ENCODE data around the gene MOB1A. TPM values are rescaled to one million over a fixed set of nuclear protein-coding genes. Genes with fewer than 3 reads are reported as not detected.

The MOB1A gene
- total and polyA plus RNA-seq, 10 of the 15 experiments (the other 5 are each of a cell fraction or from before 2014, with no cell fraction given), result 41.2 to 232 (median 172) TPM

- peak overlapping the region; percentile 45 for H2AFZ ChIP-seq (ENCODE audit: control insufficient read depth, low read depth, low read length)
- ChIA-PET SMC1A (ENCODE audit: uncharacterized antibody, unreplicated experiment) (interaction anchor here (0.5 to 2.1 kb wide), 6 partner anchors 13 to 270 kb away, joined by 3 to 9 read pairs (median 3); partner anchors contain the start of gene MTHFD2), POLR2A (interaction anchor here (0.6 to 8.2 kb wide), 7 partner anchors 13 to 387 kb away, joined by 3 to 83 read pairs (median 5); partner anchors contain the start of gene MTHFD2), CTCF (interaction anchor here (1.1 kb wide), 1 partner anchor 359 kb away, joined by 3 read pairs; no protein-coding TSS in a partner anchor), RAD21 (ENCODE audit: unreplicated experiment) (interaction anchor here (1.1 to 1.8 kb wide), 3 partner anchors 10 to 14 kb away, joined by 4 to 6 read pairs (median 4); no protein-coding TSS in a partner anchor)
- H3K4me2 ChIP-seq (ENCODE audit: control insufficient read depth, insufficient read depth), result peak overlapping the region; percentile 52
- ATAC-seq (peak; percentile 87), FAIRE-seq (peak; percentile 75), DNase-seq (ENCODE audit: low read depth, low spot score) (peak; percentile 98)
- no peaks in the 10 kb centered on the region for H3K36me3 ChIP-seq (ENCODE audit: control insufficient read depth in 2 of 2, insufficient read depth in 2 of 2, low read length in 1 of 2)
- BruUV-seq (replicated peaks), result no TSS peak
- no peaks in the 10 kb centered on the region for H3K79me2 ChIP-seq (ENCODE audit: control insufficient read depth, insufficient read depth, low read length)
- no peaks in the 10 kb centered on the region for H4K20me1 ChIP-seq (ENCODE audit: control insufficient read depth, insufficient read depth)
- peak overlapping the region; percentile 97 for H3K27ac ChIP-seq (ENCODE audit: control insufficient read depth, insufficient read depth)
- H3K4me1 ChIP-seq (ENCODE audit: control insufficient read depth, insufficient read depth, low read length), result peaks cover 45% of the 10 kb centered on the region
- no peaks in the 10 kb centered on the region for H3K9me3 ChIP-seq (replicated peaks; ENCODE audit: control insufficient read depth, insufficient read depth, low read length)
- intact Hi-C loops (cut with micrococcal nuclease; ENCODE audit: unreplicated experiment), result no loop called here
- no peak overlapping the region for H3K4me3 ChIP-seq
- 3% methylated on average over 9 of the region's 9 CpGs for WGBS (ENCODE audit: insufficient coverage, insufficient replicate concordance, low lambda C conversion rate, missing lambda C conversion rate)
- peak overlapping the region; percentile 79 for H3K9ac ChIP-seq (ENCODE audit: control insufficient read depth, insufficient read depth, low read length)
- H3K27me3 ChIP-seq (replicated peaks in 1 of 2; ENCODE audit: control insufficient read depth in 2 of 2, insufficient read depth in 2 of 2, low read length in 1 of 2), result no peaks in the 10 kb centered on the region
- in situ Hi-C loops (cut with MboI), result no loop called here
- peak; percentile 49; the same call in 1 of the 3 replicates for TF ChIP-seq POU2F2 (IDR thresholded peaks at IDR 0.05; ENCODE audit: borderline replicate concordance, low read depth, low read length)
- TF ChIP-seq, protein P1, sequence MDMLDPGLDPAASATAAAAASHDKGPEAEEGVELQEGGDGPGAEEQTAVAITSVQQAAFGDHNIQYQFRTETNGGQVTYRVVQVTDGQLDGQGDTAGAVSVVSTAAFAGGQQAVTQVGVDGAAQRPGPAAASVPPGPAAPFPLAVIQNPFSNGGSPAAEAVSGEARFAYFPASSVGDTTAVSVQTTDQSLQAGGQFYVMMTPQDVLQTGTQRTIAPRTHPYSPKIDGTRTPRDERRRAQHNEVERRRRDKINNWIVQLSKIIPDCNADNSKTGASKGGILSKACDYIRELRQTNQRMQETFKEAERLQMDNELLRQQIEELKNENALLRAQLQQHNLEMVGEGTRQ (IDR thresholded peaks at IDR 0.05; ENCODE audit: borderline replicate concordance, low read depth, low read length), result no peak
- peak; percentile 58; the same call in 1 of the 2 replicates for TF ChIP-seq CHD2 (IDR thresholded peaks at IDR 0.05; ENCODE audit: borderline replicate concordance, low read depth, low read length)
- TF ChIP-seq ATF3 (IDR thresholded peaks at IDR 0.05; ENCODE audit: borderline replicate concordance, extremely low read depth, low read depth, low read length), result no peak
- TF ChIP-seq SKIL (IDR thresholded peaks at IDR 0.05; ENCODE audit: low read depth, poor library complexity, severe bottlenecking), result peak; percentile 25
- TF ChIP-seq KDM1A (IDR thresholded peaks at IDR 0.05; ENCODE audit: borderline replicate concordance), result no peak
- TF ChIP-seq ZZZ3 (IDR thresholded peaks at IDR 0.05; ENCODE audit: control insufficient read depth, insufficient read length, low read depth), result no peak
- TF ChIP-seq, protein P2, sequence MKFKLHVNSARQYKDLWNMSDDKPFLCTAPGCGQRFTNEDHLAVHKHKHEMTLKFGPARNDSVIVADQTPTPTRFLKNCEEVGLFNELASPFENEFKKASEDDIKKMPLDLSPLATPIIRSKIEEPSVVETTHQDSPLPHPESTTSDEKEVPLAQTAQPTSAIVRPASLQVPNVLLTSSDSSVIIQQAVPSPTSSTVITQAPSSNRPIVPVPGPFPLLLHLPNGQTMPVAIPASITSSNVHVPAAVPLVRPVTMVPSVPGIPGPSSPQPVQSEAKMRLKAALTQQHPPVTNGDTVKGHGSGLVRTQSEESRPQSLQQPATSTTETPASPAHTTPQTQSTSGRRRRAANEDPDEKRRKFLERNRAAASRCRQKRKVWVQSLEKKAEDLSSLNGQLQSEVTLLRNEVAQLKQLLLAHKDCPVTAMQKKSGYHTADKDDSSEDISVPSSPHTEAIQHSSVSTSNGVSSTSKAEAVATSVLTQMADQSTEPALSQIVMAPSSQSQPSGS (IDR thresholded peaks at IDR 0.05; ENCODE audit: low read length), result peak; percentile 85
- no peak for TF ChIP-seq TCF12 (IDR thresholded peaks at IDR 0.05; ENCODE audit: low read depth, low read length)
- TF ChIP-seq, protein P3, sequence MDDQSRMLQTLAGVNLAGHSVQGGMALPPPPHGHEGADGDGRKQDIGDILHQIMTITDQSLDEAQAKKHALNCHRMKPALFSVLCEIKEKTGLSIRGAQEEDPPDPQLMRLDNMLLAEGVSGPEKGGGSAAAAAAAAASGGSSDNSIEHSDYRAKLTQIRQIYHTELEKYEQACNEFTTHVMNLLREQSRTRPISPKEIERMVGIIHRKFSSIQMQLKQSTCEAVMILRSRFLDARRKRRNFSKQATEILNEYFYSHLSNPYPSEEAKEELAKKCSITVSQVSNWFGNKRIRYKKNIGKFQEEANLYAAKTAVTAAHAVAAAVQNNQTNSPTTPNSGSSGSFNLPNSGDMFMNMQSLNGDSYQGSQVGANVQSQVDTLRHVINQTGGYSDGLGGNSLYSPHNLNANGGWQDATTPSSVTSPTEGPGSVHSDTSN (IDR thresholded peaks at IDR 0.05; ENCODE audit: insufficient replicate concordance, low read depth, low read length), result peak; percentile 19
- TF ChIP-seq PML (IDR thresholded peaks at IDR 0.05; ENCODE audit: low read length), result peak; percentile 30; the same call in 1 of the 2 replicates
- TF ChIP-seq STAT3 (IDR thresholded peaks at IDR 0.05; ENCODE audit: low read depth, low read length), result no peak
- peak; percentile 84 to 86 for TF ChIP-seq IKZF2 (IDR thresholded peaks at IDR 0.05)
- TF ChIP-seq PAX5 (IDR thresholded peaks at IDR 0.05; ENCODE audit: borderline replicate concordance, low read depth, low read length), result peak; percentile 84
- 0 out of 2 replicates have a peak, but pooled peaks have one; percentile 34 for TF ChIP-seq GABPA (IDR thresholded peaks at IDR 0.05; ENCODE audit: low read depth)
- TF ChIP-seq BHLHE40 (IDR thresholded peaks at IDR 0.05; ENCODE audit: borderline replicate concordance in 1 of 2, low read depth in 2 of 2, low read length in 1 of 2), result peak; percentile 69 to 73
- no peak for TF ChIP-seq SUPT20H (IDR thresholded peaks at IDR 0.05; ENCODE audit: borderline replicate concordance, control insufficient read depth, low read depth, low read length)
- no peak for TF ChIP-seq KLF5 (IDR thresholded peaks at IDR 0.05; ENCODE audit: partially characterized antibody)
These were observed 7.4 kb upstream of the MOB1A start for GRCh38 chr2:74186038-74186437.

Data from GM12878 (cell line).